ENCODE data around the gene KIF24. TPM values are rescaled to one million over a fixed set of nuclear protein-coding genes. Genes with fewer than 3 reads are reported as not detected.

KIF24 gene
- total and polyA plus RNA-seq, 8 donors, result 2.4 to 6.8 (median 4.9) TPM

DNA sequence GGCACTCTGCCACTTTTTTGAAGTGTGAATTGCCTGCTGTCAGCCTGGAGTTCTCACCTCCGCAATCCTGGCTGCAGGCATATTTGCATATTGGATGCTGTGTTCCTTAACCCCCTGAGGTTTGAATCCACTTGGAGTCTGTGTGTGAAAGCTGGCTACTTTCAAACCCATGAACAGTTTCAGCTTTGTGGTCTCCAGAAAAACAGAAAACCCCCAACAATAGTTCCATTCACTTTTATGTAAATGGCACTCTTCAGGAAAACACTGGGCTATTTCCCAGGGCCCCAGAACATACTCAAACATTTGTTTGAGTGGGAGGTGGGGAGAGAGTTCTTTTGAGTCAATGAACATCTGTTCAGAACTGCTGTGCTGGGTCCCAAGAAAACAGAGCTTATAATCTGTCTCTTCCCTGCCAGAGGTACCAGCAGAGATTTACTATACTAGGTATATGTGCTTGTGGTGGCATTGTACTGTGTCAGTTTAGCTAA, 5.3 kb upstream of the KIF24 start:
- Histone ChIP-seq H3K27me3 (no peaks in the 10 kb centered on the region), H3K4me1 (peaks cover 0 to 13% of the 10 kb centered on the region in 2 donors), H3K36me3 (peaks cover 0 to 16% of the 10 kb centered on the region in 2 donors), H3K4me3 (no peak overlapping the region), H3K9me3 (no peaks in the 10 kb centered on the region), H3K27ac (no peak overlapping the region)
- DNase-seq, result no peak
- intact Hi-C loops (cut with DNase I), result loop anchor here in 1 of 2 donors (10.0 kb wide), 1 partner anchor 270 kb away; no protein-coding TSS in a partner anchor
- no peak for ATAC-seq
- TF ChIP-seq, protein P1, sequence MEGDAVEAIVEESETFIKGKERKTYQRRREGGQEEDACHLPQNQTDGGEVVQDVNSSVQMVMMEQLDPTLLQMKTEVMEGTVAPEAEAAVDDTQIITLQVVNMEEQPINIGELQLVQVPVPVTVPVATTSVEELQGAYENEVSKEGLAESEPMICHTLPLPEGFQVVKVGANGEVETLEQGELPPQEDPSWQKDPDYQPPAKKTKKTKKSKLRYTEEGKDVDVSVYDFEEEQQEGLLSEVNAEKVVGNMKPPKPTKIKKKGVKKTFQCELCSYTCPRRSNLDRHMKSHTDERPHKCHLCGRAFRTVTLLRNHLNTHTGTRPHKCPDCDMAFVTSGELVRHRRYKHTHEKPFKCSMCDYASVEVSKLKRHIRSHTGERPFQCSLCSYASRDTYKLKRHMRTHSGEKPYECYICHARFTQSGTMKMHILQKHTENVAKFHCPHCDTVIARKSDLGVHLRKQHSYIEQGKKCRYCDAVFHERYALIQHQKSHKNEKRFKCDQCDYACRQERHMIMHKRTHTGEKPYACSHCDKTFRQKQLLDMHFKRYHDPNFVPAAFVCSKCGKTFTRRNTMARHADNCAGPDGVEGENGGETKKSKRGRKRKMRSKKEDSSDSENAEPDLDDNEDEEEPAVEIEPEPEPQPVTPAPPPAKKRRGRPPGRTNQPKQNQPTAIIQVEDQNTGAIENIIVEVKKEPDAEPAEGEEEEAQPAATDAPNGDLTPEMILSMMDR (IDR thresholded peaks at IDR 0.05), result no peak

DNA sequence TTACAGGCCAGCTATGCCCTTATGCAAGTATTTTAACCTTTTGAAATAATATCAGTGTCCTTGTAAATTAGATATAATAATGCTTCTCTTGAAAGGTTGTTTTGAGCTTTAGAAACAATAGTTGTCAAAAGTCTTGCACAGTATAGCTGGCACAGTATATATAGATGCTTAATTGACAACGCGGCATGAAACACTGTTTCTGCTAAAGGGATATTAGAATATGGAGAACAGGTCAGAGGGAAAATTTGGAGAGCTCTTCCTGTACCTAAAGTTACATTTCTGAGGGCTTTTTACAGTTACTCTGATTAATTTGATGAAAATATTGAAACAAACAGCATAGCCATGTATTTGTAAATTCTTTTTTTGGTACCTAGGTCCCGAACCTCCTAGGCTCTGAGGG, 4.8 kb upstream of the KIF24 start:
- no peak for ATAC-seq
- Histone ChIP-seq H3K9me3 (no peaks in the 10 kb centered on the region), H3K4me1 (peaks cover 0 to 13% of the 10 kb centered on the region in 2 donors), H3K27ac (no peak overlapping the region), H3K4me3 (no peak overlapping the region), H3K27me3 (no peaks in the 10 kb centered on the region), H3K36me3 (peaks cover 0 to 10% of the 10 kb centered on the region in 2 donors)
- TF ChIP-seq, protein P1 (IDR thresholded peaks at IDR 0.05), result no peak
- intact Hi-C loops (cut with DNase I), result loop anchor here in 1 of 2 donors (2.0 to 10.0 kb wide), 2 partner anchors 45 to 271 kb away; no protein-coding TSS in a partner anchor
- no peak for DNase-seq

DNA sequence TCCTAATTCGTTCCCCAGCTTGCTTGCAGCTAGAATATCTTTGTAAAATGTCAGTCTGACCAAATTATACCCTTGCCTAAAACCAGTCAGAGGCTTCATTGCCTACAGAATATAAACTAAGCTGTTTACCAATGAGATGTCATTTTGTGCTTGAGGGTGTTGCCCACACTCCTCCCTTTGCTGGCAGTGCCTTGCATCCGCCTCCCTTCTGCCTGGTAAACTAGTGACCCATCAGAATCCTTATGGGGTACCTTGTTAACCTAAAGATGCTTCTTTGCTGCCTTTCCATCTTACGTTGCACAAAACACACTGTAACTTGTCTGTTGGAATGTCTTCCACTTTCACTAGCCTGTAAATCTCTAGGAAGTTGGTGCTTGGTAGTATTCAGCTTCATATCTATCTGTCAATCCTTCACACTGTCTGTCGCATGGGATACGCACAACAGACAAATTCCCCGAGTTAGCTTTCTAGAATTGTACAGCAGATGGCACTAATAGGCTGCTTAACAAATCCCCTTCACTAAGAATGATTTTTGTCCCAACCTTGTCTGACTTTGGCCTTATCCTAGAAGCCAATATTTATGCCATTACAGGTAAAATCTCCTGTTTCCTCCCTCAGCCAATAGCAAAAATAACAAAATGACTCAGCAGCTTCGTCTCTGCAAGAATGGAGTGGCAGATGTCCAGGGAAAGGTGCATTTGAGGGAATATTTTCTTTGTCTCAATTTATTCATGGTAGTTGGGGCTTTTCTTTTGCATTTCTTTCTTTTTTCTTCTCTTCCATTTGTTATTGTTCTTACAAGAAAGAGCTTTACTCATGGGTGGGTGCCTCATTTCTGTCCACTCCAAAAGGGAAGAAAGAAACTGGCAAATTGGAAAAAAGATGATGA, 3.3 kb upstream of the KIF24 start:
- Histone ChIP-seq H3K27ac (no peak overlapping the region), H3K36me3 (peaks cover 0 to 2% of the 10 kb centered on the region in 2 donors), H3K9me3 (no peaks in the 10 kb centered on the region), H3K4me3 (no peak overlapping the region), H3K4me1 (peaks cover 5 to 22% of the 10 kb centered on the region in 2 donors), H3K27me3 (no peaks in the 10 kb centered on the region)
- intact Hi-C loops (cut with DNase I), result loop anchor here in 1 of 2 donors (2.0 to 10.0 kb wide), 2 partner anchors 46 to 272 kb away; no protein-coding TSS in a partner anchor
- DNase-seq, result peak in 1 of 4 donors; percentile 40
- ATAC-seq, result no peak
- TF ChIP-seq, protein P1 (IDR thresholded peaks at IDR 0.05), result peak in 1 of 2 donors; percentile 32

DNA sequence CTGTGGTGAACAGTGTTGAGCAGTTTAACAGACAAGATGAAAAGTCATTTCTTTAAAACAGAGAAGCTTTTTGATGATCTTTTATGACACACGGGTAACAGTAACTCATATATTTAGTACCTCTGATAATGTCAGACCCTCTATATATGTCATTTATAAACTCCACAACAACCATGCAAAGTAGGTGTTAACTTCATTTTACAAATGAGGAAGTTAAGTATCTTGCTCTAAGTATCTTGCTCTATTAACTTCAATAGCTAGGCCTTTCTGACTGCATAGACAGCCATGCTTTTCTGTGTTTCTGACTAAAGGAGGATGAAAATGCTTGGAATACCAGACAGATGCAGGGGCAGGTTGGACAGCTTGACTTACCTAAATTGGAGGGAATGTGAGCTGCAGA, 2.1 kb upstream of the KIF24 start:
- Histone ChIP-seq H3K27me3 (no peaks in the 10 kb centered on the region), H3K27ac (no peak overlapping the region), H3K4me3 (no peak overlapping the region), H3K9me3 (no peaks in the 10 kb centered on the region), H3K4me1 (peaks cover 5 to 22% of the 10 kb centered on the region in 2 donors), H3K36me3 (no peaks in the 10 kb centered on the region)
- DNase-seq (no peak), ATAC-seq (no peak)
- intact Hi-C loops (cut with DNase I), result loop anchor here in 1 of 2 donors (10.0 kb wide), 1 partner anchor 274 kb away; no protein-coding TSS in a partner anchor
- TF ChIP-seq, protein P1 (IDR thresholded peaks at IDR 0.05), result no peak

DNA sequence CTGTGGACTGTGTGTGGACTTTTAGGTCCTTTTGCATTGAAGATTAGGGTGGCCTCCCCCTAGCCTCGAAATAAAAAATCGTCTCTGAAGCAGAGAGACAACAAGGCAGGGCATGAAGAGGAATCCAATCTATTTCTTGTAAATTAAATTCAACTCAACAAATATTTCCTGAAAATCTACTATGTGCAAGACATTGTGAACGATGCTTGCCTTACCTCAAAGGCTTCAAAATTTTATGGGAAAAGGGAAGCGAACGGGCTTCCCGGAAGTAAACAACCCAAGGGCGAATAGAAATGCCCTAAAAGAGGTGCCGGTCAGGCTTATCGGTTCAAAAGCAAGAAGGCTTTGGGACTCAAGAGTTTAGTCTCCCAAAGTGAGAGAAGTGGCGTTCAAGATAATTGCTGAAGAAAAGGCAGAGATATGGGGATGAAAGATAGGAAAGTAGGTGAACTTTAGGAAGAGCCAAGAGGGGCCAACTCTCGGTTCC, 525 bp downstream of the KIF24 start:
- TF ChIP-seq, protein P1 (IDR thresholded peaks at IDR 0.05), result no peak
- peak overlapping the region; percentile 58 to 91 for H3K27ac ChIP-seq
- H3K27me3 ChIP-seq, result no peaks in the 10 kb centered on the region
- H3K4me3 ChIP-seq, result peak overlapping the region; percentile 55 to 71
- H3K4me1 ChIP-seq, result peaks cover 5 to 22% of the 10 kb centered on the region in 2 donors
- H3K9me3 ChIP-seq, result no peaks in the 10 kb centered on the region
- intact Hi-C loops (cut with DNase I), result no loop called here
- DNase-seq, result peak in 1 of 4 donors; percentile 22
- ATAC-seq, result peak; percentile 5
- no peaks in the 10 kb centered on the region for H3K36me3 ChIP-seq

Data from left lung (tissue), 10 donors.